SJSA1 (cell line): ENCODE measurements around the gene PELI1. TPM values are rescaled to one million over a fixed set of nuclear protein-coding genes. Genes with fewer than 3 reads are reported as not detected.

Experiments used
- DNase-seq, 2 experiments: peaks; one replicate each; pipeline ENCODE4 v3.0.0-alpha.2; 2015 to 2020; ENCODE audit warnings: low spot score in 2 of 2, low read depth in 1 of 2
- H3K27ac ChIP-seq: fragments of 250-450 bp; sonication (Bioruptor Pico); 2 replicates; pipeline ENCODE4 v1.5.1; 2020; ENCODE audit warnings: mild to moderate bottlenecking, moderate library complexity
- H3K27me3 ChIP-seq: fragments of 250-450 bp; sonication (Bioruptor Pico); replicated peaks from 2 replicates; pipeline ENCODE4 v1.5.1; 2020; ENCODE audit warnings: mild to moderate bottlenecking, moderate library complexity
- H3K36me3 ChIP-seq: fragments of 250-450 bp; sonication (Bioruptor Pico); 2 replicates; pipeline ENCODE4 v1.5.1; 2020; ENCODE audit warnings: mild to moderate bottlenecking
- H3K4me1 ChIP-seq: fragments of 250-450 bp; sonication (Bioruptor Pico); replicated peaks from 2 replicates; pipeline ENCODE4 v1.6.1; 2021; ENCODE audit warnings: mild to moderate bottlenecking
- H3K4me3 ChIP-seq: fragments of 250-450 bp; sonication (Bioruptor Pico); 2 replicates; pipeline ENCODE4 v1.5.1; 2020; ENCODE audit warnings: mild to moderate bottlenecking
- H3K9me3 ChIP-seq: fragments of 250-450 bp; sonication (Bioruptor Pico); replicated peaks from 2 replicates; pipeline ENCODE4 v1.5.1; 2020; ENCODE audit warnings: mild to moderate bottlenecking
- total RNA-seq: library from RNA; depleted of rRNA; stranded (reverse); fragments of >200 nt; shearing (Covaris generic); gene quantifications from 2 replicates; pipeline ENCODE4 v1.2.3, GENCODE V29; 2014

PELI1 gene
- total RNA-seq, 1 experiment from 2014 or later = 10.4 TPM

DNA sequence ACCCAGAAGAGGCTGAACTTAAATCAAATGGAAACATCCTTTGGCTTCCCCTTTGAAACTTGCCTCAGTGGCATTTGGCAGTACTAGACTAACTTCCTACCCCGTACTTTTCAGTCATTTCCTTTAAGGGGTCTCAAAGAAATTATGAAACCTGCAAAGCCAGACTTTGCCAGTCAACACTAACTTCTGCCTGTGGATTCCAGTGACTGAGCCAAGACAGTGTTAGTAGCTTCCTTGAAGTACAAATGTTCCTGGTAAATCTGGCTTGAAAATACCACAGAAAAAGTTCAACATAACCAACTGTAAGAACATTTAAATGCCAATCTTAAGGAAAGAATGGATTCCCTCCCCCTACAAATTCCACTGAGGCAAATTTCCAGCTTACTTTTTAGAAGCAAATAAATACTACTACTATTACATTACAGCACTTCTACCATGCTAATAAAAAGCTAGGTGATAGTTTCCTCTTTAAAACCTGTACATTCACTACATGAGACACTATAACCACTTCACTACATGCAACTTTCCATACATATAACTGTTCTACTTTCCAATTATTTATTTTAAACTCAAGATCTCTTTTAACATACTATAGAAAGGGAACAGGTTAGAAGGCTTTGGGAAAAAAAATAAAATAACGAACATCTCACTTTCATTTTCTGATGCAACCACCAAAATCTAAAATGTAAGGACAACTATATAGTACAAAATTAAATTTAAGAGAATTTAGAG, 2.4 kb downstream of the PELI1 start:
- peak in 1 of 2 experiments; percentile 31 for DNase-seq

DNA sequence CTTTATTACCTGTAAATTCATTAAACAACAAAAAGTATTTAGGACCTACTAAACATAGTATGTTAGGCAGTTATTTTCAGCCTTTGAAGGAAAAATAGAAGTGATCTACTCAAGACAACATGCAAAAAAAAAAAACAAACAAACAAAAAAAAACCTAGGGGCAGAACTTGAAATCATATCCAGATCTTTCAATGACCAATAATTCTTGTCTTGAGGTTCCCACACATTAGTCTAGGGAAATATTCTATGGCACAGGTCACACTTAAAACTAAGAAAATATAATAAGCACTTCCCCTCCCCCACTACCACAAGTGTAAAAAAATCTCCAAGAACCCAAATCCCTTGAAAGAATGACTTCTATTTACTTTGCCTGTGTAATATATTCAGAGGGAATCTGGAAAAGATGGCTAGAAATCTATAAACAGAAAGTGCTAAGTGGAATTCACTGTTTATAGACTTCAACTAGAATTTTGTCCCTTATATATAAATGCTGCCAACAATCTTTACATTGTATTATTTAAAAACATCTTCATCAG, 3.5 kb downstream of the PELI1 start:
- no peak for DNase-seq
- Histone ChIP-seq H3K36me3 (peaks cover 9% of the 10 kb centered on the region), H3K27ac (no peak overlapping the region), H3K4me3 (no peak overlapping the region), H3K9me3 (no peaks in the 10 kb centered on the region), H3K27me3 (no peaks in the 10 kb centered on the region), H3K4me1 (peaks cover 10% of the 10 kb centered on the region)

More for the DNA sequence above, 2.4 kb downstream of the PELI1 start:
- peaks cover 10% of the 10 kb centered on the region for H3K4me1 ChIP-seq
- no peaks in the 10 kb centered on the region for H3K9me3 ChIP-seq
- no peaks in the 10 kb centered on the region for H3K27me3 ChIP-seq
- H3K27ac ChIP-seq = no peak overlapping the region
- peak overlapping the region; percentile 99; the same call in 1 of the 2 replicates for H3K4me3 ChIP-seq
- peaks cover 9% of the 10 kb centered on the region for H3K36me3 ChIP-seq

DNA sequence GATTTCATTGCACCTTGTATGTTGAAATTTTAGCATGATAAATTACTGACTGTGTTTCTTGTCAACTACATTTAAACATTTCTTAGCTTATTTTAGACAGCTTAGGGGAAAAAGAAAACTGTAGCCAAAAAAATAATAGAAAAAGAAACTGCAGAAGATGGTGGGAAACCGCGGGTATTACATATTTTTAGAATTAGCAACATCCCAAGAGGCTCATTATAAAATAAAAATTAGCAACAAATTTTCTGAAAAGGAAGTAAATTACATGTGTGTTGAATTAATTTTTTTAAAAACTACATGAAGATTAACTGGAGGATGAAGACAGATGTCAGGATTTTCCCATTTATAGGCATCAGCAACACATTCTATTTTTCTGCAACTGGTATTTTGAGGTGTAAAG, 4.3 kb downstream of the PELI1 start:
- Histone ChIP-seq H3K27me3 (no peaks in the 10 kb centered on the region), H3K4me1 (peaks cover 12% of the 10 kb centered on the region), H3K27ac (no peak overlapping the region), H3K4me3 (no peak overlapping the region), H3K36me3 (peaks cover 9% of the 10 kb centered on the region), H3K9me3 (no peaks in the 10 kb centered on the region)
- no peak for DNase-seq

DNA sequence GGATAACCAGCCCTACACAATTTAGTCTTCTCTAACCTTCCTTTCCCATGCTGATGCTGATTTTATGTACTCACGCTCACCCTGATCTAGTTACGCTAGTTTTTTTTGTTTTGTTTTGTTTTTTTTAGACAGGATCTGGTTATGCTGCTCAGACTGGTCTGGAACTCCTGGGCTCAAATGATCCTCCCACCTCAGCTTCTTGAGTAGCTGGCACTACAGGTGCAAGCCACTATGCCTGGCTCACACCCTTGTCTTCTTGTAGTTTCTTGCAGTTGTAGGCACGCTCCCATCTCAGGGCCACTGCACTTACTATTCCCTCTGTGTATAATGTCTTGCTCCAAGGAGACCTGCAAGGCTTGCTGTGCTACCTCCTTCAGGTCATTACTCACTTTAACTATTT, 6.2 kb downstream of the PELI1 start:
- no peak overlapping the region for H3K27ac ChIP-seq
- no peak for DNase-seq
- no peaks in the 10 kb centered on the region for H3K27me3 ChIP-seq
- H3K36me3 ChIP-seq = no peaks in the 10 kb centered on the region
- H3K4me3 ChIP-seq = no peak overlapping the region
- H3K4me1 ChIP-seq = peaks cover 16% of the 10 kb centered on the region
- no peaks in the 10 kb centered on the region for H3K9me3 ChIP-seq

DNA sequence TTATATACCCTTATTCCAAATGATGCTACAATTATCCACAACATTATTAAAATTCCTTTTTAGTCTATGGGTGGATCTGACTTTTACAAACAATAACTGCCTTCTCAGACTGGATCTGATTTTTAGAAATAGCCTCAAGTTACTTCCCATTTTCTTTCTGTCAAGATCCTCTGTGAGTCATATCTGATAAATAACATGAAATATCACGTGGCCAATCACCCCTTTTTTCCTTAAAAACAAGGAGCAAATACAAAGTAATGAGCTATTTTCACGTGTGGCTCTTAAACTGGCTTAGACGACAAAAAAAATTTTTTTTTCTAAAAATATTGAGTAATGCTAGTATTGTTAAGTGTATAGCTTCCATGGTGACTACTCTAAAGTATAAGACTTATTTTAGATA, 6.7 kb downstream of the PELI1 start:
- H3K9me3 ChIP-seq = no peaks in the 10 kb centered on the region
- H3K36me3 ChIP-seq = no peaks in the 10 kb centered on the region
- no peak overlapping the region for H3K27ac ChIP-seq
- H3K4me3 ChIP-seq = no peak overlapping the region
- DNase-seq = no peak
- H3K27me3 ChIP-seq = no peaks in the 10 kb centered on the region
- peaks cover 16% of the 10 kb centered on the region for H3K4me1 ChIP-seq

DNA sequence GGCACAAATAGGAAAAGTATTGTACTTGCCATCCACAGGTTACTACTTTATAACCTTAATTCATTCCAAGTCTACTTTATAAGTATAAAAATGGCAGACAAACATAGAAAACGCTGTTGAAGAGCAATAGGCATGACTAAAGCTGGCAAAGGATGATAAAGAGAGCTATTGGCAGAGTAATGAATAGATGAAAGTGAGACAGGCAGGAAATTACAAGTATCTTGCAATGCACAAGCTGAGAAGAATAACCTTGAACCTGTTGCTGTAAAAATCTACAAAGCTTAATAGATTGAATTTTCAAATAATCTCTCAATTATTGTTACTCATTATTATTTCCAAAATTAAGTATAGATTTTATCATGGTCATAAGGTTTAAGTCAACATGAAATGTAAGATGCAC, 8.8 kb downstream of the PELI1 start:
- Histone ChIP-seq H3K36me3 (no peaks in the 10 kb centered on the region), H3K4me1 (peaks cover 10% of the 10 kb centered on the region; the same call in 1 of the 2 replicates), H3K27me3 (no peaks in the 10 kb centered on the region), H3K27ac (no peak overlapping the region), H3K9me3 (no peaks in the 10 kb centered on the region), H3K4me3 (no peak overlapping the region)
- no peak for DNase-seq

DNA sequence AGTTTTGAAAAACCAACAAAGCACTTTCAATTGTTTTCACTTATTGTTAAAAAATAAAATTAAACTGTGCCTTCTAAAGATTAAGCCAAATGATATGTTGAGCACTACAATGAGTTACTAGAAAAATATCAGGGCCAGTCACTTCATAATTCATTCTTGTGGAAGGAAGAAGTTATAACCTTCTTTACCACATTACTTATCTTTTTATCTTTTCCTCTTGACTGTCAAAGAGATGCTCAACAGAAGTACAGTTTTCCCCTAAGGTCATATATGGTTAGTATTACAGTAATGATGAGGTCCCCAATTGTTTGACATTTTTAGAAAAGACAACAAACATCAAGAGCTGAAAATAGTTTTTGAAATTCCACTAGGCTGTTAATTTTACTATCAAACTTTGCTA, 9.4 kb downstream of the PELI1 start:
- H3K27me3 ChIP-seq = no peaks in the 10 kb centered on the region
- no peaks in the 10 kb centered on the region for H3K36me3 ChIP-seq
- no peak for DNase-seq
- H3K4me3 ChIP-seq = no peak overlapping the region
- H3K27ac ChIP-seq = no peak overlapping the region
- H3K9me3 ChIP-seq = no peaks in the 10 kb centered on the region
- peaks cover 10% of the 10 kb centered on the region; the same call in 1 of the 2 replicates for H3K4me1 ChIP-seq

DNA sequence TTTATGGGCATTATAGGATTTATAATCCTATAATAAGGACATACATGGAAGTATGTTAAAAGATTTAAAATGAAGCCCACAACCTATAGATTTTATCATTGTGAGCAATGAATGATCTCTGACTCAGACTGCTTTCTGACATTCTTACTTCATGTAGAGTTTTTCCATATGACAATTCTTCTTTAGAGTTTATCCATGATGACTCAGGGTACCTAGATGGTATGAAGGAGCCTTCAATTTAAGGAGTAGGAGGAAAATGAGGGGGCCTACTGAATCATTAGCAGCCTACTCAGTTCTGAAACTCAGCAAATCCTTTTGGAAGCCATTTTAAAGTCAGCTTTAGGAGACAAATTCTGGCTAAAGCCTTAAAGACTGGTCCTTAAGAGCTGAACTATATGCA, 10.4 kb downstream of the PELI1 start:
- Histone ChIP-seq H3K27me3 (no peaks in the 10 kb centered on the region), H3K4me1 (peaks cover 10% of the 10 kb centered on the region), H3K27ac (no peak overlapping the region), H3K36me3 (no peaks in the 10 kb centered on the region), H3K4me3 (no peak overlapping the region), H3K9me3 (no peaks in the 10 kb centered on the region)
- DNase-seq = no peak

DNA sequence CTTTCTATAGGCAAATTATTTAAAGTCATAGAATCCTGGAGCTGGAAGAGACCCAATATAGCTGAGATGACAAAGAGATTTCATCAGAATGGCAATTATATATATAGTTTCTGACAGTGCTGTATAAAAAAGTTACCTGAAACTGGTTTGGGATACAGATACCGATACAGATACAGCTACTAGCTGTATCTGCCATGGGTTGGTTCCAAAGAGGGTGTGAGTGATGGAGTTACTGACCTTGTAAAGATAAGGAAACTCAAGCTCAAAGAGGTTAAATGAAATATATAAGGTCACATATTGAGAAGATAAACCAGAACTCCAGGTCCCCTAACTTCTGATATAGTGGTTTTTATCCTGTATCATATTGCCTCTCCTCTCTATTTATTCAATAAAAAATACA, 10.9 kb downstream of the PELI1 start:
- H3K27ac ChIP-seq = no peak overlapping the region

DNA sequence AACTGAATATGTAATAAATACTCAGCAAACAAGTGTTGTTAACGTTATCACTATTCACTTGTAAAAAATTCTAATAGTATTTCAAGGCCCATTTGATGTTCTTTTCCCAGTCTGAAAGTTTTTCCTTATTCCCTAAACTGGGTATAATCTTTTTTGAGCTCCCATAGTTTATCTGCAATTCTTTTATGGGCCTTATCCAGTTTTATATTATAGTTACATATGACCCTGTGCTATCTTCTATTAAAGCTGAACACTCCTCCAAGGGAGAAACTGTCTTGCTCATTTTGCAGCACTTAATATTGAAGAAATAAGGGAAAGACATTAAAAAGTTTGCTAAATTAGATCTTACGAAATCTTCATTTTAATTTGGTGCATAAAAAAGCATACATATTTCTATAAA, 13.9 kb downstream of the PELI1 start:
- no peak overlapping the region for H3K27ac ChIP-seq
- H3K9me3 ChIP-seq = no peaks in the 10 kb centered on the region
- peaks cover 10% of the 10 kb centered on the region for H3K4me1 ChIP-seq
- no peak for DNase-seq
- no peaks in the 10 kb centered on the region for H3K36me3 ChIP-seq
- H3K27me3 ChIP-seq = no peaks in the 10 kb centered on the region
- no peak overlapping the region for H3K4me3 ChIP-seq

More for the DNA sequence above, 10.9 kb downstream of the PELI1 start:
- peaks cover 10% of the 10 kb centered on the region for H3K4me1 ChIP-seq
- H3K36me3 ChIP-seq = no peaks in the 10 kb centered on the region
- H3K27me3 ChIP-seq = no peaks in the 10 kb centered on the region
- H3K9me3 ChIP-seq = no peaks in the 10 kb centered on the region
- DNase-seq = no peak
- no peak overlapping the region for H3K4me3 ChIP-seq

DNA sequence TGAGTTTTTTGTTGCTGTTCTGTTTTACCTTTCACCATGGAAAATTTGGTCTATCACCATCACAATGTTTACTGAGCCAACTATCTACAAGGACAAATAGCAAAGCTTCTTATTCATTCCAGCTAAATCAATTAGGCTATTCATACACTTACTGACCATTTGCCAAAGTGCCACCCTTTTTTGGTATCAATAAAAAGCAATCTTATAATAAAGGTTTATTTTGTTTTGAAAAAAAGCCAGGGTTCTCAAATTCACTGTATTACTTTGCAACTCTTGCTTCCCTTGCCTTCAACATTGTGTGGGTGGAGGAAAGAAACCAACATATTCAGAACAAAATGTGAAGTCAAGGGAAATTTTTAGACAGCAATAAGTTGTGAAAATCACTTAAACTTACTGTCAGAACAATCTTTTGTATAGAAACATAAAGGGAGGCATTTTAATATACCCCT, 15.3 kb downstream of the PELI1 start:
- no peak overlapping the region for H3K4me3 ChIP-seq
- H3K36me3 ChIP-seq = no peaks in the 10 kb centered on the region
- H3K27me3 ChIP-seq = no peaks in the 10 kb centered on the region
- peaks cover 2% of the 10 kb centered on the region; the same call in 1 of the 2 replicates for H3K4me1 ChIP-seq
- DNase-seq = no peak
- no peak overlapping the region for H3K27ac ChIP-seq
- no peaks in the 10 kb centered on the region for H3K9me3 ChIP-seq

DNA sequence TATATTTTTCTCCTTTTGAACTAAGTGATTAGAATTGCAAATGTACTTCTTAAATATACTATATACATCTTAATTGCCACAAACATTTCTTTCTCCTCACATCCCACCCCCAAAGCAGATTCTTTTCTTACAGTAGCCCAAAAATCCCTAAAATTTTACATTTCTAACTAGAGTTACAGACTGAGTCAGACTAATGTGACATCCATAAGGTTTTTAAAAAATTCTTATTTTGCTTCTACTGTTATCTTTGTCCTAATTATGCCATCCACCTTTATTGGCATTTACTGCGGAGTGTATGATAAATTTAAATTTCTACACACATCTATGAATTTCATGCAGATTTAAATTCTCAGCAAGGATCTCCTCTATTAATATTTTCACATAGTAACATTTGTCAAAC, 15.8 kb downstream of the PELI1 start:
- no peak overlapping the region for H3K4me3 ChIP-seq
- H3K9me3 ChIP-seq = no peaks in the 10 kb centered on the region
- H3K4me1 ChIP-seq = no peaks in the 10 kb centered on the region; the same call in 1 of the 2 replicates
- no peak overlapping the region for H3K27ac ChIP-seq
- no peaks in the 10 kb centered on the region for H3K36me3 ChIP-seq
- no peaks in the 10 kb centered on the region for H3K27me3 ChIP-seq
- DNase-seq = no peak

DNA sequence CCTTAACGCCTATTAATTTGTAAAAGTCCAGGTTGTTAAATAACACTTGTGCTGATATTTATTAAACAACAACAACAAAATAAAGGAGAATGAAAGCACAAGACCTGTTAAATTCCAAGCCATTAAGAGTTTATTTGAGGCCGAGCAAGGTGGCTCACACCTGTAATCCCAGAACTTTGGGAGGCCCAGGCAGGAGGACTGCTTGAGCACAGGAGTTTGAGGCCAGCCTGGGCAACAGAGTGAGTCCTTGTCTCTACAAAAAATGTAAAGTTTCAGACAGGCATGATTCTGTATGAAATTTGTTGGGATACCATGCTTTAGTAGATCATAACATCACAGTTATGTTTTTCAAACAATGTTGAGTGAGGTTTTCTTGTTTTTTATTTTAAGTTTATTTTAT, 17.1 kb downstream of the PELI1 start:
- H3K36me3 ChIP-seq = no peaks in the 10 kb centered on the region
- H3K4me3 ChIP-seq = no peak overlapping the region
- no peak for DNase-seq
- no peak overlapping the region for H3K27ac ChIP-seq
- H3K9me3 ChIP-seq = no peaks in the 10 kb centered on the region
- H3K4me1 ChIP-seq = no peaks in the 10 kb centered on the region; the same call in 1 of the 2 replicates
- H3K27me3 ChIP-seq = no peaks in the 10 kb centered on the region

DNA sequence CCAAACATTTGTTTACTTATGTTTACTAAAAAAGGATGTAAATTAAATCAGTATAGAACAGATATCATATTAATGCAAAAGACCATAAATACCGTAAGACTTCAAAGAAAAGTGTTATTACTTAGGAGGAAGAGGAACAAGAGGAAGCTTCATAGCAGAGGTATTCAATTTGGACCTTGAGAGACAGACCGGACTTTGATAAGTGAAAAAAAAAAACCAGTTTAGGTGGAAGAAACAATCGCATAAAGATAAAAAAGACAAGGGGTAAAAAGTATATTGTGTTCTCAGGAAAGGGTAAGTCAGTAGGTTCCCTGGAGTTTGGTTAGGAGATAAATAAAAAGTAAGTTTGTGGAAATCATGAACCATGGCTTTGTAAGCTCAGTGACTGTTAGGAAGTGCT, 17.6 kb downstream of the PELI1 start:
- Histone ChIP-seq H3K27me3 (no peaks in the 10 kb centered on the region), H3K4me3 (no peak overlapping the region), H3K9me3 (no peaks in the 10 kb centered on the region), H3K27ac (no peak overlapping the region), H3K4me1 (no peaks in the 10 kb centered on the region; the same call in 1 of the 2 replicates), H3K36me3 (no peaks in the 10 kb centered on the region)
- no peak for DNase-seq
